ENCODE data around the gene RTRAF.

Gene RTRAF

DNA sequence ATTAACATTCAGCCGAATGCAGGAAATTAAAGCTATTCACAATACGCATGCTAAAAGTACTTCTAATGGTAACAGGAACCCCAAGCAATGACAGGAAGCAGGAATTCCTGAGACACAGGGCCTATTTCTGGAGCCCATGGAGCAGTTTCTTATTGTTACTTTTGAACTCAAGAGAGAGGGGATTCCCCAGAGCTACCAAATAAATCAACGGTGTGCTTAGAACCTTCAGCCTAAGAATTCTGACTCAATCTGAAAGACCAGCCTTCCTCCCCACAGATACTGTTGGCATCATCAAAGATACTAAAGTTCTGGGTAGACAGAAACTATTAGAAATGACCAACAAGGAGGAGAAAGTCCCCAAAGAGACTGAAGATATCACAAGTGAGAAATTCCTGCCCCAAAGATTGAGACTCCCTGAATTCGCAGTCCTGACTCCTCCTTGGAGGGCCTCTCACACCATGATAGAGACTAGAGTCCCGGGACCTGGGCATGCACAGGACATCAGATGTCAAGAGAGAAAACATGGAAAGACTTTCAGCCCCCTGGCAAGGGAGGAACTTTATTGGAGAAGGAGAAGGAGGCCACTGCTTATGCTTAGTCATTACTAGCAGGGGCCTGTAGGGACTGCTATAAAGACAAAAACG lies 32.7 kb downstream of the RTRAF start:
- Mint-ChIP-seq H3K4me1 (ENCODE audit: low read depth) (peaks cover 37% of the 10 kb centered on the region), H3K27ac (no peak overlapping the region), H3K9me3 (peaks cover 13% of the 10 kb centered on the region), H3K4me3 (no peak overlapping the region), H3K36me3 (ENCODE audit: low read depth) (no peaks in the 10 kb centered on the region), H3K27me3 (peaks cover 8% of the 10 kb centered on the region)

DNA sequence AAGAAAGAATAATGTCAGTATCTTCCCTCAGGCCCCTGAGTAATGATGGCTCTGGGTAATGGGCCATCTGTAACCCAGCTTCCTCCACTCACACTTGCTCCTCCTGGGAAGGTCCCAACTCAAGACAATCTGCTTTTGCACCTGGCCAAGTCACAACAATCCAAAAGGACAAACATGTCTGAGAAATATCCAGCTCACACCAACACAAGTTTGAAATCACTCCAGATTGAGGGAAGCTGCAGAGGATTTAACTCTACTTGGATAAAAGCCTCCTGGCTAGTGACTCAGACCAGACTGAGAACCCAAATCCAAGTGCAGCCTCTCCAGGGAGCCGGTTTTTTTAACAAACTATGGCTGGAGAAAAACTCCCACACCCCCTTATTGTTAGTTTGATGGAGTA lies 34.2 kb downstream of the RTRAF start:
- Mint-ChIP-seq H3K36me3 (ENCODE audit: low read depth) (no peaks in the 10 kb centered on the region), H3K27me3 (peaks cover 3% of the 10 kb centered on the region), H3K4me1 (ENCODE audit: low read depth) (peaks cover 37% of the 10 kb centered on the region), H3K4me3 (no peak overlapping the region), H3K27ac (no peak overlapping the region), H3K9me3 (peaks cover 13% of the 10 kb centered on the region)

DNA sequence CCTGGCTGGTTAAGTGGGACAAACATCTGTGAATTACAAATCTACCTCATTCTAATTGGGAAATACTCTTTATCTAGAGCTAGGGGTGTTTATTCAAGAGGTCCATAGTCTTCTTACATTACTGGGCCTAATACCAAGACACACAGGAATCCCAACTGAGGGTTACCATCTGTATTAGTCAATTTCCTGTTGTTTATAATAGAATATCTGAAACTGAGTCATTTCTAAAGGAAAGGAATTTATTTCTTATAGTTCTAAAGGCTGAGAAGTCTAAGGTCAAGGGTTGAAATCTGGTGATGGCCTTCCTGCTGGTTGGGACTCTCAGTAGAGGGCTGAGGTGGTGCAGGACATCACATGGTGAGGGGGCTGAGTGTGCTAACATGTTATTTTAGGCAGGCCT lies 36.0 kb downstream of the RTRAF start:
- peaks cover 31% of the 10 kb centered on the region for H3K4me1 Mint-ChIP-seq (ENCODE audit: low read depth)
- peaks cover 13% of the 10 kb centered on the region for H3K9me3 Mint-ChIP-seq
- H3K36me3 Mint-ChIP-seq (ENCODE audit: low read depth): no peaks in the 10 kb centered on the region
- H3K27ac Mint-ChIP-seq: no peak overlapping the region
- no peak overlapping the region for H3K4me3 Mint-ChIP-seq
- no peaks in the 10 kb centered on the region for H3K27me3 Mint-ChIP-seq

DNA sequence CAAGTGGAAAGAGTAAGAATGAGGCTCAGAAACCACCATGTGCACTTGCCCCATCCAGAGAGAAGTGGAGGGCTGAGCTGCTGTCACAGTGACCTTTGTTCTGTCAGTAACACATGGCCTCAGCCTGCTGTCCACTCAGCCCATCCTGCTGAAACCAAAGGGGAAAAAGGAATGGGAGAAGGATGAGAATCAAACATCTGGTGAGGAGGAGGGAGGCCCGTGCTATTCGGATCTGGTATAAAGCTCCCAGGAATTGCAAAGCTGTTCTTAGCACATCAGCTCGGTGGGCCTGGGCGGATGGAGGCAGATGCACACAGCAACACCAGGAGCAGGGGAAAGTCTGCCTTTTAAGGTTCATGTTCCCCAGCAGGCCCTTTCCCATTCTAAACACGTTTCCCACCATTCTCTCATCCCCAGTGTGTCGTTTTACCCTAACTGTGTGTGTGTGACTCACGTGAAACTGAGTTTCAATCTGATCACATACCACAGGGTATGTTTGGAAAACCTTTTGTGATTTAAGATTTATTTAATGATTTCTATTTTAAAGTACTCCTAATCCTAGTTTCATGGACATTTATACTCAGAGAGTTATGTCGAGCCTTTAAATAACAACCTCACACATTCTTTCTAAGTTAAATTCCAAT lies 36.8 kb downstream of the RTRAF start:
- Mint-ChIP-seq H3K27ac (no peak overlapping the region), H3K27me3 (no peaks in the 10 kb centered on the region), H3K4me1 (ENCODE audit: low read depth) (peaks cover 23% of the 10 kb centered on the region), H3K4me3 (no peak overlapping the region), H3K36me3 (ENCODE audit: low read depth) (no peaks in the 10 kb centered on the region), H3K9me3 (peaks cover 13% of the 10 kb centered on the region)

DNA sequence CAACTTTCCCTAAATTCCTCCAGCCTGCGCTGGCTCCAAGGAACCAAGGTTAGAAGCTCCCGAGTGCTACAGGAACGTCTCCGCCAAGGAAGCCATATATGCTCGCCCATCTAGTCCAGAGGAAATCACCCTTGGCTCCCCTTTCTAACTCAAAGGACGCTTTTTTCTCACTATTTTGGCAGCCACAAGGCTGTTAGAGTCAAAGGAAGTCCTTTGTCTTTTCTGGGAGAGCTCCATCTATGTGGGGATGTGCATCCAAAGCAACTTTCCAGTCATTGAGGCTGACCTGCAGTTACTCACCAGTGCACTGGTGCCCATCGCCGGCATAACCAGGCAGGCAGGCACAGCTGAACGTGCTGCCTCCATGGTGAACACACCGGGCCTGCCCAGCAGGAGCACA lies 37.6 kb downstream of the RTRAF start:
- Mint-ChIP-seq H3K9me3 (peaks cover 13% of the 10 kb centered on the region), H3K4me1 (ENCODE audit: low read depth) (peaks cover 15% of the 10 kb centered on the region)

DNA sequence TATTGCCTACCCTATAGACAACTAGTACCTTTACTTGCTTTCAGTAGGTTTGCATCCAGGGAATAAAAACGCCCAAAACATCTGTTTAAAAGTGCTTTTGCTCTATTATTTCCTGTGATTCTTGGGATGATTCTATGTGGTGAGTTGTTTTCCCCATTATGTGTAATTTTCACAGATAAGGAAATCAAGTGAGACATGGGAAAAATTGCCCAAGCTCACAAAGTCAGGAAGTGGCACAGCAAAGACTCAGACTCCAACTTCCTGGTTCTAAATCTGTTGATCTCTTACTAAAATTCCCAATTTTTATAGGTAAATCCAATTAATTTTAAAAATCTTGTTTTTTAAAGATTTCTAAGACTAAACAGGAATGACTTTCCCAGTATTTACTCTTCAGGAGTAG lies 40.5 kb downstream of the RTRAF start:
- H3K27me3 Mint-ChIP-seq: peaks cover 9% of the 10 kb centered on the region
- H3K36me3 Mint-ChIP-seq (ENCODE audit: low read depth): no peaks in the 10 kb centered on the region
- H3K4me1 Mint-ChIP-seq (ENCODE audit: low read depth): peaks cover 5% of the 10 kb centered on the region
- no peak overlapping the region for H3K27ac Mint-ChIP-seq
- H3K9me3 Mint-ChIP-seq: no peaks in the 10 kb centered on the region
- H3K4me3 Mint-ChIP-seq: no peak overlapping the region

More for the DNA sequence above, 37.6 kb downstream of the RTRAF start:
- Mint-ChIP-seq H3K36me3 (ENCODE audit: low read depth) (no peaks in the 10 kb centered on the region), H3K4me3 (no peak overlapping the region), H3K27ac (no peak overlapping the region), H3K27me3 (no peaks in the 10 kb centered on the region)

DNA sequence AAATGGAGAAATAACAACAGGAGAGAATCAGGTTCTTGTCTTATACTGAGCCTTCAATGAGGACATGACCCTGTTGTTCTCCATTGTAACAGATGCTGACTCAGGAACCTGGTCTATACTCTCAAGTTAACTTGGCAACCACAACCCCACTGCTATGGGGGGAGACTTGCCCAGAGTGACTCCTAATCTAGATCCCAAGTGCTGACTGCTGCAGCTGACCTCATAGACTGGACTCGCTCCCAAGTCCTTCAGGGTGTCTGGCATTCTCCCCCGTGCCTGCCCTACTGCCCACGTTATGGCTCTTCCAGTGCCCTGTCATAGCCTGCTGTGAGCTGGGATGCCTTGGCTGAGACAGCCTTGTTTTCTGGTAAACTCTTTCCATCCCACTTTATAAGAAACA lies 42.4 kb downstream of the RTRAF start:
- Mint-ChIP-seq H3K9me3 (peaks cover 8% of the 10 kb centered on the region), H3K27me3 (peaks cover 9% of the 10 kb centered on the region), H3K36me3 (ENCODE audit: low read depth) (no peaks in the 10 kb centered on the region), H3K27ac (no peak overlapping the region), H3K4me3 (no peak overlapping the region), H3K4me1 (ENCODE audit: low read depth) (no peaks in the 10 kb centered on the region)

DNA sequence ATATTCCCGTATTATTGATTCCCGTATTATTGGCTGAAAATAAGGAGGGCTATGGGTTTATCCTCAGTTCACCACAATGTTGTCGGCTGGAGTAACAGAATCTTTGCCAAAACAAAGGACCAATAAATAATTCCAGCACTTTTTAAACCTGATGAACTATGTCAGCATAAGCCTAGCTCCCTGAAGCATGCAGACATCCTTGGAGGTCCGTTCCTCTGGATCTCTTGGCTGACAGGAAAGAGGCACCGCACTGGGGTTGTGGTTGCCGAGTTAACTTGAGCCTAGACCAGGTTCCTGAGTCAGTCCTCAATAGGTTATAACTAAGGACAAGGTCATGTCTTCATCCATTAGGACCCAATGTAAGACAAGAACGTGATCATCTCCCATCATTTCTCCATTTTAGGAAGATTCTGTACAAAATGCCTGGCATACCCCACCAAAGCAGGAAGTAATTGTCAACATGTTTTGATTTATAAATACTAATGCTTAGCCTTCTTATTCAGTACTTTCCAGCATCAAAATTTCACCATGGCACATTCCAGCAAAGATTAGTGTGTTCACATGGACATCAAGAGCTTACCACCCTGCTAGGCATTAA lies 43.0 kb downstream of the RTRAF start:
- Mint-ChIP-seq H3K9me3 (peaks cover 12% of the 10 kb centered on the region), H3K4me1 (ENCODE audit: low read depth) (no peaks in the 10 kb centered on the region), H3K36me3 (ENCODE audit: low read depth) (no peaks in the 10 kb centered on the region), H3K27me3 (peaks cover 9% of the 10 kb centered on the region), H3K4me3 (no peak overlapping the region), H3K27ac (no peak overlapping the region)

DNA sequence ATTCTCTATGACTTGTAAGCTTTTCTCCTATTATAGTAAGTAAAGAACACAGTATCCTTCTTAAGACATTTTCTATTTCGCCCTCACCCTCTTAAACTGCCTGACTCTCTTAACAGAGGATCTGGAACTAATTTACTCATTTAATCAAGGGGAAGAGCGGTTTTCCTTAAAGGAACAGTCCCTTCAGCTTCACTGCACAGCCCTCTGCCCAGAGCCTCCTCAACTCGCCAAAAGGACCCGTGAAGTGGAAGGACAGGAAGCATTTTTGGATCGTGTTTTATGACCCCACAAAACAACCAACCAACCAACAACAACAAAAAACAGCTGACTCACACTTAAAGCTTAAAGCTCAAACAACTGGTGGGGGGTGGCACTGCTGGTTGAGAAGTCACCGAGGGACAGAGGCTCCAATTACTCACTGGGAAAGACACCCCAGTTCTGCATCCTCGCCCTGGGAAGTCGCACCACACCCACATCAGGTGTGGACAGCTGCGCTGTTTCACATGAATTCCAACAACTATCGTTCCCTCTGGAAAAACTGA lies 43.8 kb downstream of the RTRAF start:
- Mint-ChIP-seq H3K27ac (no peak overlapping the region), H3K27me3 (peaks cover 9% of the 10 kb centered on the region), H3K4me1 (ENCODE audit: low read depth) (no peaks in the 10 kb centered on the region), H3K36me3 (ENCODE audit: low read depth) (no peaks in the 10 kb centered on the region), H3K4me3 (no peak overlapping the region), H3K9me3 (peaks cover 13% of the 10 kb centered on the region)

DNA sequence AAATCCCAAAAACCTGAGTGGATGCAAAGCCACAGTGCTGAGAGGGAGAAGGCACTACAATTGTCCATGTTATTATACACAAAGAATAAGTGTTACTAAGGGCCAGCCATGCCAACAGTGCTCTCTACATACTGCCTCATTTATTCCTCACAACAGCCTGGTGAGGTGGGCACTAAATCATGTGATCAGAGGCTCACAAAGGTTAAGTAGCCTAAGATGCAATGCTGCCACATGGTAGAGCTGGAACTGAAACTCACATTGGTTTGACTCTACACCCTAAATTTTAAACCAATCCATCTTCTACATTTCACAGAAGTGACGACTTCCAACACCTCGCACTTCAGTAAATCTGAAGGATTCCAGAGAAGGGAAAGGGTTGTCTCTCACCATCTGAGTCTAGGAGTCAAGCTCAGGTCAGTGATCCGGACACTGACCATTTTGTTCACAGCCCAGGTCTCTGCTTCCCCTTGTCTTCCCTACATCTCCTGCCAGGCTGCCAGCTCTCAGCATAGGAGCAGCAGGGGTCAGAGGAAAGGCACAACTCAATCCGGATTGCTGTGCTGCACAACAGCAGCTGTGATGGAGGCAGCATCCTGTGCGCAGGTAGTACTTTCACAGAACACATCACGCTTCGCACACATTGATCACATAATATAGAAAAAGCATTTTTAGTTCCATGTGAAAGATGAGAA lies 49.9 kb downstream of the RTRAF start:
- Mint-ChIP-seq H3K27ac (no peak overlapping the region), H3K36me3 (ENCODE audit: low read depth) (no peaks in the 10 kb centered on the region), H3K4me1 (ENCODE audit: low read depth) (peaks cover 3% of the 10 kb centered on the region), H3K4me3 (no peak overlapping the region), H3K27me3 (peaks cover 8% of the 10 kb centered on the region), H3K9me3 (peaks cover 13% of the 10 kb centered on the region)

DNA sequence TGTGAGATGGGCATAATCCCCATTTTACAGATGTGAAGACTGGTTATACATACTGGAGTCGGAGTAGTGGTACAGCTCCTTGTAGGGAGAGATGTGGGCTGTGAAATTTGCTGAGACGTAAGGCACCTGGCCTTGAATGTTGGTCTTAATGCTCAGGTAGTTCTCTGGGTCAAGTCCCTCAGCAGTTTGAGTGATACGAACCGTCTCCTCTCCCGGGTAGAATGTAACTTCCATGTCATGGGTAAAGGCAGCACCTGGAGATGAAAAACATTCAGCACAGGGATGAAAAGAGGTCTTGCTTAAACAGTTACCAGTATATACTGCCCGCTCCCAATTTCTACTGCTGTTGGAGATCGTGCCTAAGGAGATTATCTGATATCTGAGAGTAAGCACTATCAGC lies 51.3 kb downstream of the RTRAF start:
- peaks cover 13% of the 10 kb centered on the region for H3K4me1 Mint-ChIP-seq (ENCODE audit: low read depth)
- H3K27me3 Mint-ChIP-seq: peaks cover 6% of the 10 kb centered on the region
- no peaks in the 10 kb centered on the region for H3K36me3 Mint-ChIP-seq (ENCODE audit: low read depth)
- peaks cover 13% of the 10 kb centered on the region for H3K9me3 Mint-ChIP-seq
- no peak overlapping the region for H3K27ac Mint-ChIP-seq
- no peak overlapping the region for H3K4me3 Mint-ChIP-seq

DNA sequence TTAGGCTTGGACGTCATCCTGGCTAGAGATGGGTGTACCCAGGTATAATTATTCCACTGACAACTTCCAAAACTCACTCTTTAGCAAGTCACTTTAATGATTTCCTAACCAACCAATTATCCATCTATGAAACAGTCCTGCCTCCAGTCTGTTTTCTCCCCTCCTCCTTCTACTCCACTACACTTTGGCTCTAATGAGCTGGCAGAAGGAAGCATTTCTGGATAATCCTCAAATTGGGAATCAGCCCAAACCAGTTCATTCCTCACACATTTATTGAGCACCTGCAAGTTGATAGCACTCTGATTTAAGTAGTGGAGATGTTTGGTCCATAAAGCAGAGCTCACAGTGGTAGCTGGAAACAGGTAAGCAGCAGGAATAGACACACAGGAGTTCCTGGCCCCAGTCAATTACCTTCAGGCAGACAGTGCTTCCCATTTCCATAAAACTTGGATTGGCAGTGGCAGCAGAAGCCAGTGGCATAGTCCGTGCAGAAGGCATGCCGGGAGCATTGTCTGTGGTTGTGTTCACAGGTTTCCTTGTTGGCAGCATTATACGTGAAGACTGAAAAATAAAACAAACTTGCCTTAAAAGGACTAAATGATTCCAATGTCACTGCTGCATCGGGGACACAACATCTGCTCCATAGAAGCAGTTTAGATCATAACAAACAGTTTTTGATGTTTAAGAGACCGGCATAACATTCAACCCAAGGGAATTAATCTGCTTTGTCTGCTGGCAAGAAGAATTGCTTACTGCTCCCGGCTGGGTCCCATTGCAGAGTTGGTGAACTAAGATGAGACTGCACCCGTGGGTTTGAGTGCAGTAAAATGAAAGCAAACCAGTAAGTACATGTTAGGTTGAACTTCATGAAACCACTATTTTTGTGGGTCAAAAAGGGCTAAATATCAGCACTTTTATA lies 53.3 kb downstream of the RTRAF start:
- H3K27ac Mint-ChIP-seq: no peak overlapping the region
- no peaks in the 10 kb centered on the region for H3K36me3 Mint-ChIP-seq (ENCODE audit: low read depth)
- H3K4me3 Mint-ChIP-seq: no peak overlapping the region
- no peaks in the 10 kb centered on the region for H3K9me3 Mint-ChIP-seq
- peaks cover 25% of the 10 kb centered on the region for H3K4me1 Mint-ChIP-seq (ENCODE audit: low read depth)
- peaks cover 6% of the 10 kb centered on the region for H3K27me3 Mint-ChIP-seq

DNA sequence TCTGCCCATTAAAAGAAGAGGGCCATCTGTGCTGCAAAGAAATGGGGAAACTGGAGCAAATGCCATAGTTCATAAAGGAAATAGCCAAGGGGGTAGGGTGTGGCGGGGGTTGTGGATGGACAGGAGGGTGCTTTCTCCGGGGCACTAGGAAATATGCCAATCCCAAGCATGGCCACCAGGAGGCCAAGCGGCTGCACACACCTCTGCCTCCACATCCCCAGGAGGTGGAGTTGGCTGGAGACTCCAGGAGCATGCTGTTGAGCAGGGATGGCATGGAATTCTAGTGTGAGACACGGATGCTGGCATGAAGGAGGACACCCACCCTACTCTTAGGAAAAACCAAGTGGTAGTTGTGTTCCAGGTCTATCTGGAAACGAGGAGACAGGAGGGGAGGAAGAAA lies 54.3 kb downstream of the RTRAF start:
- Mint-ChIP-seq H3K4me3 (no peak overlapping the region), H3K36me3 (ENCODE audit: low read depth) (no peaks in the 10 kb centered on the region), H3K9me3 (no peaks in the 10 kb centered on the region), H3K27me3 (peaks cover 6% of the 10 kb centered on the region), H3K4me1 (ENCODE audit: low read depth) (peaks cover 25% of the 10 kb centered on the region), H3K27ac (peak overlapping the region; percentile 50)

DNA sequence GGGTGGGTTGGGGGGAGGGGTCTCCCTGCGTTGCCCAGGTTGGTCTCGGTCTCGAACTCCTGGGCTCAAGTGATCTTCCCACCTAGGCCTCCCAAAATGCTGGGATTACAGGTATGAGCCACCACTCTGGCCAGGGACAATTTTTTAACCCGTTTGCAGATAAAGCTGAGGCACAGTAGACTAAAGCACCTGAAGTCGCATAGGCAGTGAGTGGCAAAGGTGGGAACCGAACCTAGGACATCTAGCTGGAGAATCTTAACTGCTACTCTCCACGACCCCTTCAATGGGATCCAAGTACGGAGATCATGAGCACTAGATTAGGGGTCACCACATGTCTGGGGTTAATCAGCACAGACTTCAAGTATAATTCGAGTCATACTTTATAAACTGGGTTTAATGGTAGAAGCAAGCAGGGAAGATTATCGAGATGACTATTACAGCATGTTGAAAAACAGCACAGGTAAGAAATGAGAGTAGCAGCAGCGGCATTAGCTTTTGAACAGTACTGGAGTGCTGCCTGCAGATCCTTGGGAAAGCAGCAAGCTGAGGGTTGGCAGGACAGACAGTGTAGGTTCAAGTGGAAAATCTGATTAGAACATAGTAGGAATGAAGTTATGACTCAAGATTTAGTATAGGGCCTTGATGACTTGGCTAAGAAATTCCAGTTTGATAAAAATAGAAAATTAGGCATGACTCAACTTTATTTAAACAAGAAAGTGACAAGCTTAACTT lies 55.6 kb downstream of the RTRAF start:
- no peaks in the 10 kb centered on the region for H3K36me3 Mint-ChIP-seq (ENCODE audit: low read depth)
- H3K9me3 Mint-ChIP-seq: no peaks in the 10 kb centered on the region
- H3K4me1 Mint-ChIP-seq (ENCODE audit: low read depth): peaks cover 25% of the 10 kb centered on the region
- peak overlapping the region; percentile 85 for H3K27ac Mint-ChIP-seq
- peaks cover 6% of the 10 kb centered on the region for H3K27me3 Mint-ChIP-seq
- no peak overlapping the region for H3K4me3 Mint-ChIP-seq
